GM18861 (cell line): ENCODE data around the gene ST6GALNAC6.

ENCODE experiments used
- ATAC-seq: cut with Tn5 transposase; IDR thresholded peaks from one replicate; pipeline ENCODE4 v1.9.1; 2021; ENCODE audit not compliant: unreplicated experiment

The ST6GALNAC6 gene

GRCh38 chr9:127918183-127919107 is 19.0 kb upstream of the ST6GALNAC6 start:
- ATAC-seq = no peak

- no peak for ATAC-seq
These were observed 18.2 kb upstream of the ST6GALNAC6 start for GRCh38 chr9:127917603-127918002.

- ATAC-seq = peak; percentile 47
These were observed 17.5 kb upstream of the ST6GALNAC6 start, which contains the start of gene ST6GALNAC4 for GRCh38 chr9:127916720-127917581. TSS of gene ST6GALNAC4 (minus strand) at chr9:127917041. CDS start at chr9:127916419, 622 bp downstream.

GRCh38 chr9:127915801-127916719 is 16.7 kb upstream of the ST6GALNAC6 start:
- ATAC-seq = no peak

GRCh38 chr9:127915325-127915752 is 15.9 kb upstream of the ST6GALNAC6 start:
- no peak for ATAC-seq

- ATAC-seq = no peak
These were observed 14.3 kb upstream of the ST6GALNAC6 start for GRCh38 chr9:127913682-127914081.

- ATAC-seq = no peak
These were observed 13.5 kb upstream of the ST6GALNAC6 start for GRCh38 chr9:127912882-127913281.

- no peak for ATAC-seq
These were observed 12.9 kb upstream of the ST6GALNAC6 start for GRCh38 chr9:127912296-127912695.

- no peak for ATAC-seq
These were observed 11.3 kb upstream of the ST6GALNAC6 start for GRCh38 chr9:127910613-127911205.

- no peak for ATAC-seq
These were observed 10.5 kb upstream of the ST6GALNAC6 start for GRCh38 chr9:127909839-127910273.

GRCh38 chr9:127908660-127908926 is 9.2 kb upstream of the ST6GALNAC6 start:
- no peak for ATAC-seq

GRCh38 chr9:127907867-127908659 is 8.7 kb upstream of the ST6GALNAC6 start:
- ATAC-seq = no peak

- no peak for ATAC-seq
These were observed 6.4 kb upstream of the ST6GALNAC6 start for GRCh38 chr9:127905788-127906191.

GRCh38 chr9:127905004-127905728 is 5.8 kb upstream of the ST6GALNAC6 start:
- no peak for ATAC-seq

GRCh38 chr9:127904561-127905003 is 5.2 kb upstream of the ST6GALNAC6 start:
- ATAC-seq = no peak

GRCh38 chr9:127903557-127904475 is 4.4 kb upstream of the ST6GALNAC6 start:
- ATAC-seq = peak; percentile 28

GRCh38 chr9:127898433-127899127 is 823 bp downstream of the ST6GALNAC6 start:
- ATAC-seq = no peak
